HG03060 (cell line): Measurements from ENCODE around the gene ANKLE2.

Source experiments
- ATAC-seq: cut with Tn5 transposase; IDR thresholded peaks from one replicate; pipeline ENCODE4 v1.9.1; 2021; ENCODE audit warnings: low read depth, moderate number of reproducible peaks; ENCODE audit not compliant: unreplicated experiment

ANKLE2 gene

DNA sequence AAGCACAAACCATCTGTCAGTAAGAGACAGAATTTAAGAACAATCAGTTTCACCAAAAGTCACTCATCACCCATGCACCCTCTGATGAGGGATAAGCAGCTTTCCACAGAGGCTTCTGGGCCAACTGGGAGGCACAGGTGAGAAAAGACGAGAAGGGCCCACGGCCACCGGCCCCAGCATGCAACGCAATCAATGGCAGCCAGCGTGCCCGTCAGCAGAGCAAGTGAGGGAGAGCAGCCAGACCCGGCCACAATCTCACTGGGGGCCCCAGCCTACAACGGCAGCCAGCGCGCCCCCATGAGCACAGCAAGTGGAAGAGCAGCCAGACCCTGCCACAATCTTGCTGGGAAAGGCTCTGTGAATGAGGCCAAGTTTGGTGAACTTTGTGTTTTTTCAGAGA lies 13.3 kb downstream of the ANKLE2 start:
- no peak for ATAC-seq

DNA sequence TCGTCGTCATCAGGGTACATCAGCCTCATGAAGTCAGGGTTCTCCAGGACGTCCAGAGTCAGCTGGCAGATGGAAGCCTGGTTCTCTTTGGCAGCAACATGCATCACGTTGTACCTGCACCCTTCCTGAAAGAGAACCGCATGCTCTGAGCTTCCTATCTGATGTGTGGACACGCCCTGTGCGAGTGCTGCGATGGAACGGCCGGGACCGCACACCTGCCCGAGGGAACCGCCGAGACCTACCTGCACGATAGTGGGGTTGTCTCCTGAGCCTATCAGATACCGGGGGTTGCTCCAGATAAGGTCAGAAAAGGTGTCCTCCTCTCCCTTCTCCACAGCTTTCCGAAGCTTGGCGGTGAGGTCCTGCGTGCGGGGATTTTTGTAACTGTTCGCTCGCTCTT lies 13.7 kb downstream of the ANKLE2 start:
- ATAC-seq, result no peak

DNA sequence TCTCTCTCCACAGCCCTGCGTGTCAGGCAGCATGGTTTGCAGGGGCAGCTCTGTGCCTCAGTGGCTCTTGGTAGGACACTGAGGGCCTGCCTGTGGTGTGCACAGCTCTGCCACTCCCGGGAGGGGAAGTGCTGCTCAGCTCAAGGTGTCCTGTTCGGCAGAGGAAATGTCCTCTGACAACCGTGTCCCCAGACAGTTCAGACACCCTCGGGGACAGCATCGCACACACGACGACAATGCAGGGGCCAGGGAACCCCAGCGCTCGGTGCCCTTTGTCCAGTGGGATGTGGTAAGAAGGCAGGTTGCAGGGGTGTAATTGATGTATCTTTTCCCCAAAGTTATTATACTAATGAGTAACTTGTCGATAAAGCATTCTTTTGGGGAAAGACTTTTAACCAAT lies 14.2 kb downstream of the ANKLE2 start:
- ATAC-seq, result no peak

DNA sequence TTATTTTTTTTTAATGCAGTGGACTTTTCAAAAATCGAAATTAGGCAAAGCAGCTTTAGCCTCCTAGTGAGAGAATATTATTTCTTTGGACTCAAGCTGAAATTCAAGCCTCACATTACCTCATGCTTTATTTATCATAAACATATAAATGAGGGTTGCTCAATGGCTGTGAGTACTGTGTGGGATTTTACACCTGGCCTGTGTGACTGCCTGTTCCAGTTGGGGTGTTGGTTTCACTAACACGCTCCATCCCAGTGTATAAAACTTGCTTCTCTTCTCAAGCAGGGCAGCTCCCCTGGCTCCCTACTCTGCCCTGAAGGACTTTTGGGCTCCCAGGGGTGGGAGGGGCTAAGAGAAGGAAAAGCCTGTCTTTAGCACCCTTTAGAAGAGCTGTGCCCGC lies 15.0 kb downstream of the ANKLE2 start:
- ATAC-seq, result no peak

DNA sequence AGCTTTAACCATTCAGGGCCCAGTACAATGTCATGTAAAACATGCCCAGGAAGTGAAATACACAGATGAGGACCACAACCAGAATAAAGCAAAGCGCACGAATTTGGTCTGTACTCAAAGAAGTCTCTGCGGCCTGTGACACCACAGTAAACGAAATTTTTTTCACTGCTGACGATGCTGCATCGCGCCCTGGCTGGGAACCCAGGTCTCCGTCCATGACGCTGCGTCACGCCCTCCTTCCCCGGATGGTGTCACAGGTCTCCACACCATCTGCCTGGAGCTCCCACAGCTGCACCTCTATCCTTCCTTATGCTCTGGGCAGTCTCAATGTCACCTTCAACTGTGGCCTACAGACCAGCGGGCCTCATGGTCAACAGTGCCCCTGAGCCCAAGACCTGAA lies 17.8 kb downstream of the ANKLE2 start:
- no peak for ATAC-seq

DNA sequence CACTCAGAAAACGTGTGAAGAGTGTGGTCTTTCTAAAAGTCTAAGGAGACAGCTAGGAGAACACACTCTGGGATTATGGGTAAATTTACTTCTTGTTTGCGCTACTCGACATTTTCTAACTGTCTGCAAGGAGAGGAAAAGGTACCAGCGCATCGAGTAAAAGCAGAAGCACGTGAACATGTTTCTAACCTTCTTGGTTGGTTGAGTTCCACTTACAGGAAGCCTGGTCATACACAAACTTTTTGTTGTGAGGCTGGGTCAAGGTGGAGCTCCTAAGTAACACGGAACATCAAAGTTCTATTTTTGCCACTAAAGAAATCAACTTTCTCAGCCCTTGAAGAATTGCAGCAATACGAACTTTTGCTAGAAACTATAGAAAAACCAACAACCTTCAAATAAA lies 20.0 kb downstream of the ANKLE2 start:
- ATAC-seq, result no peak

DNA sequence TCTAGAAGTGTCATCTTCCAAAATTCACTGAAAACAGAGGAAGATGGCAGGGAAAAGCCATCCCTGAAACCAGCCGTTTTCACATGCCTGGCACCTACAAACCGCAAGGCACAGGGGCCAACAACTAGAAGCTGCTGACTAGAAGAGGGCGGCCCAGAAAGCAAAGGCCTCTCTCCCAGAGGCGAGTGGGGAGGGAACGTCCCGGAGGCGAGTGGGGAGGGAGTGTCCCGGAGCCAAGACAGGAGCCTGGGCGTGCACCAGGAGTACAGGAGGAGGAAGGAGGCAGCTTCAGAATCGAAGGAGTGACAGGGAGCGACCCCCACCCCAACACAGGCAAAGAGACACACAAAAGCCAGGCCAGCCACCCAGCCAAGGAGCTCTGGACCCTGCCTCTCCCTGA lies 21.0 kb downstream of the ANKLE2 start:
- no peak for ATAC-seq

DNA sequence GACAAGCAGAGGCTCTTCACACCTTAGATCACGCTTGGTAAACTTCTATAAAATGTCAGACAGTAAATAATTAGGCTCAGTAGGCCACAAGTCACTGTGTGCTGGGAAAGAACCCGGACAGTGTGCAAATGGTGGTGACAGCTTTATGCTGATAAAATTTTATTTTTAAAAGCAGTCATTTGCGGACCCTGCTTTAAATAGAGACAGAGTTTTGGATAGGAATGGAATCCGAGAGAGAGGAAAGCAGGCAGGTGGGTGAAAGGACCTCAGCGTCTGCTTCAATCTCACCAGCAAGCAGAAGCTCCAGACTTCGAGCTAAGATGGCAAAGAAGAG lies 21.4 kb downstream of the ANKLE2 start:
- no peak for ATAC-seq

DNA sequence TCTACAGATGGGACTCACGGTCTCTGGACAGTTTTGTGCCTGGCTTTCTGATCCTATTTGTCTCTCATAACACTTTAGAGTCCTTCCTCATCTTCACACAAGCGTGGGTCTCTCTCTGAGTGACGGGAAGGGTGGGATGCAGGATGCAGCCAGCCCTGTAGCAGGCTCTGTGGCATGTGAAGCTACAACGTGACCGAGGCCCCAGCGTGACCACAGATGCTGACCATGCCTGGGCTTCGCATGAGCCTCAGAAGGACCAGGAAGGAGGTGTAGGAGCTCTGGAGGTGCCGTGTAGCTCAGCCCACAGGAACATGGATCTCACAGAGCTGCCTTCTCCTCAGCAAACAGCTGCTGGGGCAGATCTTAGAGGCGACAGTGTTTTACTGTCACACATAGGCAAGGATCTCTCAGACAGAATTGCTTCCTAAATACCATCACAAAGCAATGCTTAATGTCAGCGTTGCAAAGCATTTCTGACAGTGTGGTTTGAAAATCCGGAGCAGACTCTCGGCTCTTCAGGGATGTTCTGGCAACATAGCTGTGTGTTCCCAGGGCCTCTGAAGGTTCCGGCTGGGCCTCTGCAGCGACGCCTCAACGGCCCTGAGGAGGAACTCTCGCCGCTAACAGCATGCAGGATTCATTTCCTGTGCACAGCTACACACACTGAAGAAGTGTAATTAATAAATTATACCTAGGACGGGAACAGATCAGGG lies 21.9 kb downstream of the ANKLE2 start:
- no peak for ATAC-seq

DNA sequence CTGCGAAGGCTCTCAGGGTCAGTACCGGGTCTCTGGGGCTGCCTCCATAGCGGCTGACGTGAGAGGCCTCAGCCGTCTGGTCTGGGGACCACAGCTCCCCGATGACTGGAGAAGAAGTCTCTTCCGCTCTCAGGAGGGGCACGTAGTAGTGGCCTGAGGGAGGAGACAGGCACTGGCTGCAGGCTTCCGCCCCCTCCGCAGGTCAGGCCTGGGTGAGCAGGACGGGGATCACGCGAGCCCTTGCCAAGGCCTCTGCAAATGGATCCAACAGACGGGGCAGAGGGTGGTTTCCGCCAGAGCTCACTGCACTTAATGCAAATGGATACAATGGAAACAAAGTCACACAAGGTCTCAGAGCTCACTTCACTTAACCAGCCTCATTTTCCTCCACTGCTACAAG lies 24.7 kb downstream of the ANKLE2 start:
- no peak for ATAC-seq

DNA sequence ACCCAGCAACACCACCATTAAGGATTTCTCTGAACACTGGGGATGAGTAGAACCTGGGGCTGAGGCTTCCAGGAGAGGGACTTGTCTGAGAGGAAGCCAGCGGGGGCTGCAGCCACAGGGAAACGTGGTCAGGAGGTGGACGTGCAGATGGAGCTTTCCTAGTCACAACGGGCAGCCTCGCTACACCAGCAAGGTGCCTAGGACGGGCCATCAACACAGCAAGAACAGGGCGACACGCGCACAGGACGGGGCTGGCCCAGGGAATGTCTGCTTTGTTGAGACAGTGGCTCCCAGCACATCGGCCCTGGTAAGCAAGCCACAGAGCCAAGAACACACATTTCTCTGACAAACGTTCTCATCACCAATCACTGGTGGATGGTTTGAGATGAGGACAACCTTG lies 25.3 kb downstream of the ANKLE2 start:
- no peak for ATAC-seq

DNA sequence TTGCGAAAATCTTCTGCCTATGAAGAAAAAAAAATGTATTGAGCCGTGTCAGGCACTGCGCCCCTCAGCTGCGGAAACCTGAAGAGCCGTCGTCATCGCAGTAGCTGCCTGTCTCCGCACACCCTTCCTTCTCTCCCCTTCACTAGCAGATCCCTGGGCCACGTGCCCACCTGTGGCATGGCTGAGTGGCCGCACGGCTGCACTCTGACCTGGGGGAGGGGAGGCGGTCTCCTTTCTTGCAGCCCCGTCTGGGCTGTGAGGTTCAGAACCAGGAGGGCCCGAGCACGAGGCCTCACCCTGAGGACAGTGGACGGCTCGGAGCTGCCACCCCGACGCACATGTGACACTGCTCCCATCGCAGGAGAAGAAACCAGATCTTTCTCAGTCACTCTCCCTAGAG lies 26.1 kb downstream of the ANKLE2 start:
- no peak for ATAC-seq

DNA sequence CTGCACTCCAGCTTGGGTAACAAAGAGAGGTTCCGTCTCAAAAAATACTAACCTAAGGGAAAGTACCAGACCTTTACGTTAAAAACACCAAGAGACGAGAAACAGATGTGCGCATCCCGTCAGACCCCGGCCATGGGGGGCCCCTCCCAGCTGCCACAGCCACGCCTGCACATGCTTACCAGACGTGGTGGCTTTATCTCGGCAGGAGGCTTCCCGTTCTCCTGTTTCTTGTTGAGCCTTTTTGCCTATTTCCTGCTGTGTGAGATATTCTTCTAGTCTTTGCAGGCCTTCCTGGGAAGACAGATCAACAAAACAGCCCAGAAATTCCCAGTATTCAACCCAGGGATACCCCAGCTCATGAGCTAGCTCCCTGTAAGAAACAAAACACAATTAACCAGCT lies 27.4 kb downstream of the ANKLE2 start:
- ATAC-seq, result no peak

DNA sequence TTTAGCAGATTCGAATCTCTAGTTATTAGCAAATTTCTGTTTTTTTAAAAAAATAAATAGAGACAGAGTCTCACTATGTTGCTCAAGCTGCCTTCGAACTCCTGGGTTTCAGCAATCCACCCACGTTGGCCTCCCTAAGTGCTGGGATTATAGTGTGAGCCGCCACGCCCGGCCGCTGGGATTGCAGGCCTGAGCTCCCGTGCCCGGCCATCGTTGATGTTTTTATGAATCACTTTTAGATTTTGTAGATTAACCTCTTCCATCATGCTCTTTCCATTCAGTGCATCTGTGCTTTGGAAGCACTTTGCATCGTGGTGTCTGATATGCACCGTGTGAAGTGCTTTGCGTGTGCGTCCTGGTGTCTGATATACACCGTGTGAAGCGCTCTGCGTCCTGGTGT lies 30.1 kb downstream of the ANKLE2 start:
- ATAC-seq, result no peak

DNA sequence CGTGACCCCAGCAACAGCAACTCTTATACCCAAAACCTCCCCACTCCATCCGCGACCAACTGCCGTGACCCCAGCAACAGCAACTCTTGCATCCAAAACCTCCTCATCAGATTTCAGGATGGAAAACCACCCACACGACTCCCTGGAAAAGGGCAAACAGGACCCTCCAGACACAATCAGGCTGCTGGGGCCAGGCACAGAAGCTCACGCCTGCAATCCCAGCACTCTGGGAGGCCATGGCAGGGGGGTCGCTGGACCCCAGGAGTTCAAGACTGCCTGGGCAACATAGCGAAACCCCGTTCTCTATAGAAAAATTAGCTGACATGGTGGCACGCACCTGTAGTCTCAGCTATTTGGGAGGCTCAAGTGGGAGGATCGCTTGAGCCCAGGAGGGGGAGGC lies 31.3 kb downstream of the ANKLE2 start:
- ATAC-seq, result no peak

DNA sequence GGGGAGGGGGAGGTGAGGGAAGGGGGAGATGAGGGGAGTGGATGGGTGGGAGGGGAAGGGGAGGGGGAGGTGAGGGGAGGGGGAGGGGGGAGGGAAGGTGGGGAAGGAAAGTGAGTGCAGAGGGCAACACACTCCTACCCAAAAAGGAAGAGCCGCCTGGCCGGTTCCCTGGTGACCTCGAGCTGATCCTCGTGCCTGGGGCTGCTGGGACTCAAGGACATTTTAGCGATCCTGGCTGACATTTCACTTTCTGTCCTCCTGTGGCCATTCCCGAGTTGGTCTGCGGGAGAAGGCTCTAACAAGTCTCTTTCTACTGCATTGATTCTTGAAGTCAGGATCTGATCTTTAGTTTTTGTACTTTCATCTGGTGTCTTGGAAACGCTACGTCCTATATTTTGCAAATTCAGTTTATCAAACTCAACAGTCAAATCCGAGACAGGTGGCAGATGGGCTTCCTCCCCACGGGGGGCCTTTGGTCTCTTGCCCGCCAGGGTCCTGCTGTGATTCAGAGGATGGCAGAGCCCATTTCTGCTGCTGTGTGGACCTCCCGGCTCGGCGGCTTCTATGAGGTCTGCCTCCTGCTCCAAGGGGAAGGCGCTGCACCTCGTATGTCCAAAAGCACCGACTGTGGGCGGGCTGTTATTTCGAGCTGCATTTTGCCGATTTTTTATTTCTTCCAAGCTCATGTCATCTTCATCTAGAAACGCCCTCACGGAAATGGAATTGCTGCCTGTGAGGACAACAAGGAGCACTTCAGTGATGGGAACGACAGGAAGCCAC lies 31.9 kb downstream of the ANKLE2 start:
- no peak for ATAC-seq

DNA sequence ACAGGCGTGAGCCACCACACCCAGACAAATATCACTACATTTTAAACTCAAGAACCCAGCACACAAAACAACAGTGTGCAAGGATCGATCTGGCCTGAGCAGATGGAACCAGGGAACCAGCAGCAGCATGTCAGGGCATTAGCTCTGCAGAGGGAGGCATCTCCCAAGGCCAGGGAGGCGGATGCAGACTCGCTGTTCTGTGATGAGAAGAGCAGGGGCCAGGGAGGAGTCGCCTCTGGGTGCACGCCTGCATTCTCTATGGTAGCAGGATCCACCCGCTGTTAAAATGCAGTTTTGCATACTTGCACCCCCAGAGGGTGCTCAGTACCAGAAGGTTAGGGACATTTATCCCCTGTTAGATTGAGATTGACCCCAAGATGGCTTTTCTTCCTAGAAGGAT lies 33.1 kb downstream of the ANKLE2 start:
- no peak for ATAC-seq

DNA sequence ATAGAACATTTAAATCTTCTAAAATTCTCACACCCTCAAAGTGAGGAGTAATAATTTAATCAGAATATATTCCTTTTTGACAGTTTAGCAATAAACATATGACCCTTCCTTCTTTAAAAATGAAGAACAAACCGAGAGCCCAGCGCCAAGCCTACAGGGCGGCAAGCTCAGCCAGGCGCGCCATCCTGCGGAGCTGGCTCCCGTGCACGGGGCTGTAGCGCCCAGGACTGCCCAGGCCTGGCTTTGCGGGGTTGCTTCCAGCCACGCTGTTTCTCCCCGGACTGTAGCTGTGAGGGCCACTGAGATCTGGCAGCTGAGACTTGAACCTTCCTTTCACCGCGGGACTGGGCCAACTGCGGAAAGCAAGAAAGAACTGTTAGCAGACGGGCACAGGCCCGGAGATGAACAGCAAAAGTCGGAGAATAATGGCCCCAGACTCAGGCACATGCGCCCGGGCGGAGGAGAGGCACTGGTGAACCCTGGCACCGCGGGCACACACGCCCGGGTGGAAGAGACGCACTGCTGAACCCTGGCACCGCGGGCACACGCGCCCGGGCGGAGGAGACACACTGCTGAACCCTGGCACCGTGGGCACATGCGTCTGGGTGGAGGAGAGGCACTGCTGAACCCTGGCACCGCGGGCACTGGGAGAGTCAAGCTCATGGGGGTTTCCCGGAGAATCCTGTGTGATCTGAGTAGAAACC lies 34.4 kb downstream of the ANKLE2 start:
- no peak for ATAC-seq

DNA sequence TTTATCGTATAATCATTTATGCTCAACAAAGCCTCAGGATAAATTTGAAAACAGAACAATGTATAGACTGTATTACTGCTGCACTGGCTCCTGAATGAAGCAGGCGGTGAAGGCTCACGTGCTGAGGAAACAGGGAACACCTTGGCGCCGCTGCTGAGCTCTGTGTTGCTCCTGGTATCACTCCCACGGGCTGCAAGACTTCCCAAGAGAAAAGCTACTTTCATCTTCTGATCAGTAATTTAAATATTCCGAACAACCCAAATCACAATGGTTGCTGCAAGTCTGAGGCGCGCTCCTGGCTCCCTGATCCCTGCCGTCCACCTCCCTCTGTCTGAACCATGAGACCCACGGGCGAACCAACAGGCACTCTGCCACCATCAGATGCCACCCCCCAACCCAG lies 35.2 kb downstream of the ANKLE2 start:
- no peak for ATAC-seq

DNA sequence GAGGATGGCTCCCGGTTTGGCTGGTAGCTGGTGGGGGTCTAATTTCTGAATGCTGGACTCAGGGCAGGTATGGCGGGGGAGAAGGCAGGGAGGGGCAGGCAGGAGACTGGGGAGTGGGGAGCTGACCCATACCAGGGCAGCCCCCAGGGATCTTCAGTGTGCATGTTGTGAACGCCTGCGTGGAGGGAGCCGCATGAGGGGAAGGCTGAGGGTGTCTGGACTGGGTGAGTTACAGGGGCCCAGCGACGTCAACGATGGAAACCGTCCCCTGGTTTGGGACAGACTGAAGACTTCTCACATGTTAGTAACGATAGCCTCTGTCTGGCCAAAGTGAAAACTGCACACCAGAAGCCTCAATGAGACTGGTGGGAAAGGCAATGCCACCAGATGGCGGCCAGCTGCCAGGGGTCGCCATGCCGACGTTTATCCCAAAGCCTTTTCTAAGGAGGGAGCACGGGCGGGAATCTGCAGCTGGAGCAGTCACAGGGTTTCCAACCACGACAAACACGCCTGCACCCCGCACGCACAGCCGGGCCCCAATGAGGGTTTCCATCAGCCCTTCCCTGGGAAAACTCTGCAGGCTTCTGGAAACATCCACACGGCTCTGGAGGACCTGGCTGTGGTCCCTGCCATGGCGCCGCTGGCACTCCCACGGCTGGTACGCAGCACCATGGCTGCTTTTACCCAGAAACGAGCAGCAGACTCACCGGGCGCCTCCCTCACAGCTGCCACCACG lies 37.0 kb downstream of the ANKLE2 start:
- ATAC-seq, result no peak

DNA sequence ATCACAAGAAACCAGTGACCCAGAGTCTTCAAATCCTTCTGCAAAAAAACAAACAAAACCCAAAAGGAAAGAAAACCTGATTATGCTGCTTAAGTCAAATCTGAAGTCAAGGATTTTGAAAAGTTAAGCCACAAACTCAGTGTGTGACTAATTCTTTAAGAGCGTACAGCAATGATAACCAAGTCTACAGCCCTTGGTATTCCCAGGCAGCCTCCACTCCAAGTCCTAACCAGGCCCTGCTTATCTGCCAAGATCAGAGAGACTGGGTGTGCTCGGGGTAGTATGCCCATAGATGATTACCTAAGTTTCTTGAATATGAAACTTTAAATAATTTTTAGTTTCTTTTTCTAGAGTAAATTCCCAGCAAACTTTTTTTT lies 37.9 kb downstream of the ANKLE2 start:
- ATAC-seq, result no peak
